GM19328 (cell line): ENCODE results near the gene DNAJC6.

Experiments
- ATAC-seq: cut with Tn5 transposase; IDR thresholded peaks from one replicate; pipeline ENCODE4 v1.9.1; 2021; ENCODE audit warnings: mild to moderate bottlenecking, moderate library complexity; ENCODE audit not compliant: unreplicated experiment

Gene DNAJC6

DNA sequence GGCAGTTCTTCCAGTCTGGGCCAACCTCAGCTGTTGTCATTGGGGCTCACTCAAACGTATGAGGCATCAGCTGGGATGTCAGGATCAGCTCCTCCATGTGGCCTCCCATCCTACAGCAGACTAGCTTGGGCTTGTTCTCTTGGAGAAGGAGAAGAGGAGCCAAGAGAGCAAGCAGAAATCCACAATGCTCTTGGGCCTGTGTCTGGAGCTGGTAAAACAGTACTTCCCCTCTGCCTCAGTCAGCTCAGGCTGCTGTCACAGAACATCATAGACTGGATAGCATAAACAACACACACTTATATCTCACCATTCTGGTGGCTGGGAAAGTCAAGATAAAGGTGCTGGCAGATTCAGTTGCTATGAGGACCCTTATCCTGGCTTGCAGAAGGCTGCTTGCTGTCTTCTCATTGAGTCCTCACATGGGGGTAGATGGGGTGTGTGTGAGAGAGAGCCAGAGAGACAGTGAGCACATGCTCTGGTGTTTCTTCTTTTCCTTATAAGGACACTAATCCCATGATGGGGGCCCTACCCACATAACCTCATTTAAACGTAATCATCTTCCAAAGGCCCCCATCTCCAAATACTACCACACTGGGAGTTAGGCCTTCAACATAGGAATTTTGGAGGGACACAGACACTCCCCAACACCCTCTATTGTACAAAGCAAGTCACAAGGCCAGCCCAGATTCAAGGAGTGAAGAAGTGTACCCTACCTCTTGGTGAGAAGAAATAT lies 16.3 kb upstream of the DNAJC6 start:
- no peak for ATAC-seq

DNA sequence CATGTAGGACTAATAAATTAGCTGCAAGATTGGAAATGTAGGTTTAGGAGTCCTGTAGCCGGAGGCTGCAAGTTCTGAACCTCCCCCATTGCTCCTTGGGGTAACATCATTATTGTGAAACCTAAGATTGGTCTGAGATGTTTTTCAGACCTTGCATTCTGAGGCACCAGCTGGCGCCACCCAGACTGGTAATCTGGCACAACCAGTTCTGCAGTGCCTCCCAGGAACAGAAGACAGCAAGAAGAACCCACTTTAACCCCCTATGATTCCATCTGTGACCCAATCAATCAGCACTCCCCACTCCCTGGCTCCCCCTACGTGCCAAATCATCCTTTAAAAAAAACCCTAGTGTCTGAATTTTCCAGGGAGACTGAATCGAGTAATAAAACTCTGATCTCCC lies 11.6 kb upstream of the DNAJC6 start:
- no peak for ATAC-seq

DNA sequence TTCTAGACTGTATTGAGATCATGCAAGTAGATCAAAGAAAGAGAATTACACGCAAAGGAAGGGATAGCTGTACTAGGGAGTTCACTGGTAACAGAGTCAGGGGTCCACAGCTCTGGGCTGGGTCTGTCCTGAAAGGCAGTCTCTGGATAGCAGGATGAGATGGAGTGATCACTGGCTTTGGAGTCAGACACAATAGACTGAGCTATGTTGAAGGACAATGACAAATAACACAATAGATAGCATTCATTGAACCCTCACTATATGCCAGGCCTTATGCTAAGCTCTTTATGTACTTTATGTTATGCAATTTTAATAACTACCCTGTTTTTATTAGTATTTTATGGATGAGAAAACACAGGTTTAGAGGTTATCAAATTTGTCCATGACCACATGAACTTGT lies 10.0 kb upstream of the DNAJC6 start:
- ATAC-seq: no peak

DNA sequence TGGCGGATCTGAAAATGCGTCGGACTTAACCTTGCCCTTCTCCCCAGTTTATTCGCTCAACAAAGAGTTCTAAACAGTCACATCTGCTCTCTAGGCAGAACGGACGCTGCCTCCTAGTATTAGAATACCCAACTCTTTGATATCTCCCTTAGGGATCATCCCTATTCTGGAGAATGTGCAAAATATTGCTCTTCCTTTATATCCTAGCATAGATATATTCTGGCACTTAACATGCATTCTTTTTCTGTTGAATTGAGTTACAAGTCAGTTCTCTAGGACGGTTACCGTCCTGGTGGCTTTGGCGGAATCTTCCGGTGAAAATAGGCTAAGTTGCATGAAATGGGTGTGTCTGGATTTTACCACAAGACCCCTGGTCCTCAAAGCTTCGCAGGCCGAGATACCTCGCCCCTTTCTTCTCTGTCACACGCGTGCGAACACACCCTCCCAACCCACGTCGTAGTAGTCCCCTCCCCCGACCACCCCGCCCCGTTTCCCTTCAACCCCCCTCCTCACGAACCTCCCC lies 501 bp upstream of the DNAJC6 start:
- no peak for ATAC-seq

- ATAC-seq: no peak
These were observed 790 bp downstream of the DNAJC6 start for GRCh38 chr1:65310078-65310587.

DNA sequence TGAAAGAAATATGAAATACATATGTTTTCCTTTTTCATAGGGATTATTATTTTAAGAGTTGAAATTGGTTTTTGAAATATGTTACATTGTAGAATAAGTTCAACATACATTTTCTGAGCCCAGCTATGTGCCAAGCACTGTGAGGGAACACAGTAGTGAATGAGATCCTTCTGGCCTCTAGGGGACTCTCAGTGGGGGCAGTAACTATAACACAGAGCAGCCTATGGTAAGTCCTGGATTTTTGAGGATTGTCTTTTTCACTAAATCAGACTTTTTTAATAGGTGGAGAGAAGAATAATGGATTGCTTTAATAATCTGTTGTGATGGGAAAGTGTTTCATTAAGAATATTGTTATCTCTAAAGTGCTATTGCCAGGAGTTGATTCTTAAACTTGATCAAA lies 2.4 kb downstream of the DNAJC6 start:
- ATAC-seq: no peak

- ATAC-seq: no peak
These were observed 6.9 kb downstream of the DNAJC6 start for GRCh38 chr1:65316233-65316632.

GRCh38 chr1:65317866-65318653 lies 8.7 kb downstream of the DNAJC6 start:
- ATAC-seq: no peak

DNA sequence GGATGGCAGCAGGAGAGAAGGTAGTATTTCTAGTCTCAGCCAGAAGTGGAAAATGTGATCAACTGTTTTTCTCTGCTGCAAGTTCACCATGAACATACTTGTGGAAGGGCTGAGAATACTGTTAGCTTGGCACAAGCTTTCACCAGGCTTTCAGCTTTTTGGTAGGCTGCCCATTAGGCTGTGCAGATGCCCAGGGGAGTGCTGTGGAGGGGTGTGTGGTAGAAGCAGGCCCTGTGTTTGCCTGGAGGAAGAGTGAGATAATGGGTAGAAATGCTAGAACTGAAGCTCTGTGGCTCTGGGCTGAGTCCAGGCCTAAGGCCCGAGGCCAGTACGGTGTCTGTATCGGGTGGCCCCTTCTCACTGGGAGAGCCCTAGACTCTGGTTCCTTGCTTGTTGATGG lies 9.8 kb downstream of the DNAJC6 start:
- no peak for ATAC-seq

DNA sequence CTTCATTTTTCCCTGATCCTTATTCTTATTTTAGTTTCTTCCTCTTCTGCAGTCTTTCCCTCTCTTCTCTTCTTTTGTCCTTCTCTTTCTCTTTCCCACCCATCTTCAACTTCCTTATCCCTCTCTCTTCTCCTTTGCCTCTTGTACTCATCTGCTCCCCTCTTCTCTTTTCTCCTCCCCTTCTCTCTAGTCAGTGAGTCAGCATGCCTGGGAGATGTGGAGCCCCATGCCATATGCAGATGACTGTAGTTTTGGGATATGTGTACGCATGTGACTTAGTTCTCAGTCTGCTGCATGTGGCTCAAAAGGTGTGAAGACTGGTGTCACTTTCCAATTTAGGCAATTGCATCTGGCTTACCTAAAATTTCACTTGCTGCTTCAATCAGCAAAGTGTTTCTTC lies 10.4 kb downstream of the DNAJC6 start:
- no peak for ATAC-seq

DNA sequence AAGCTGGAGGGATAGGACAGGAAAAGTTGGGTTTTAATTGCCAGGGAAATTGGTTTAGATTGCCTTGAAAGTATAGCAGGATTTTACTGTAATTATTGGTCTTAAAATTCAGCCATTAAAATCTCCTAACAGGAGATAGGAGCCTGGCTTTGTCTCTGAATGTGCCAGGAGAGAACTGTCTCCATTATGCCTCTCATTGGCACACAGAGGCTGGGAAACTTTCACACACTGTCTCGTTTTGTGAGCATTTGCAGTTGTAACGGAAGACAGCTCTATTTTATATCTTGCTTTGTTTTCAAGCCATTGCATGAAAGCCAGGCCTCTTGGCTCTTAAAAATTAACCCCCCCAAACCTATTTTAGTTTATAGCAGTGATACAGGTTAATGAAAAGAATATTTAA lies 12.5 kb downstream of the DNAJC6 start:
- no peak for ATAC-seq

DNA sequence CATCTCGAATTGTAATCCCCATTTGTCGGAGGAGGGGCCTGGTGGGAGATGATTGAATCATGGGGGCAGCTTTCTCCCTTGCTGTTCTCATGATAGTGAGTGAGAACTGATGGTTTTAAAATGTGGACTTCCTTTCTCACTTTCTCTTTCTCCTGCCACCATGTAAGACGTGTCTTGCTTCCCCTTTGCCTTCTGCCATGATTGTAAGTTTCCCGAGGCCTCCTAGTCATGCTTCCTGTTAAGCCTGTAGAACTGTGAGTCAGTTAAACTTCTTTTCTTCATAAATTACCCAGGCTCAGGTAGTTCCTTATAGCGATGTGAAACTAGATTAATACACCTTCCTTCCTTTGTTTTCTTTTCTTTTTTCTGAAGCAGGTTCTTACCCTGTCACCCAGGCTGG lies 13.9 kb downstream of the DNAJC6 start:
- ATAC-seq: no peak

DNA sequence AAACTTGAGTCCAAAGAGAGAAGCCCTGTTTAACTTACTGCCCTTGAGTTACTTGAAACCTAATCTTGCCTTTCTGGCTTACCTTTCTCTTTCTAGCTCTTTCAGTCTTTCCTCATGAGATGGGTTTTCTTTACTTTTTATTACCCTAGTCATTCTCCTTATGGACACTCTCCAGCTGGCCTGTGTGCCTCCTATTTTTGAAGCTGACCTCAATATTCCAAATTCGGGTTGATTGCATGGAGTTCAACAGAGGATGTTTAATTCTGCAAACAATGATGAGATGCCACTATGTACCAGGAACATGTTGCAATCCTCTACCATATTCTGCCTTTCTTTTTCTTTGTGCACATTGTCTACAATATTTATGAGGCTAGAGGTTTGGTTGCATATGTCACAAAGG lies 20.7 kb downstream of the DNAJC6 start:
- no peak for ATAC-seq

- no peak for ATAC-seq
These were observed 21.5 kb downstream of the DNAJC6 start for GRCh38 chr1:65330822-65331221.

DNA sequence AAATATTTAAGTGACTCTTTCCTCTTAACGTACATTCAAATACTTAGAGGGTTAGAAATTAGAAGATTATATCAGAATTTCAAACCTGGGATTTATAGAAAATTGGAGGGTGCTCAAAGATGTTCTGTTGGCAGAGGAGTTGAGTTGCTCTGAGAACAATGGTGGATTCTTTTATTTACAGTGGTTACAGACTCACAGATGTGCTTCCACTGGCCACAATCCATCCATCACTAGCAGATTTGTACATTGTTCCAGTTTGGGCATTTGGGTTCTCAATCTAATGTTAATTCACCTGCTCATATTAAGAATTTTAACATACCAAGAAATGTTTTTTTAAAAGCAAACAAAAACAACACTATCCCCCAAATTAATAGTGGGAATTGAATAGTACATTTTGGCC lies 23.5 kb downstream of the DNAJC6 start:
- no peak for ATAC-seq

DNA sequence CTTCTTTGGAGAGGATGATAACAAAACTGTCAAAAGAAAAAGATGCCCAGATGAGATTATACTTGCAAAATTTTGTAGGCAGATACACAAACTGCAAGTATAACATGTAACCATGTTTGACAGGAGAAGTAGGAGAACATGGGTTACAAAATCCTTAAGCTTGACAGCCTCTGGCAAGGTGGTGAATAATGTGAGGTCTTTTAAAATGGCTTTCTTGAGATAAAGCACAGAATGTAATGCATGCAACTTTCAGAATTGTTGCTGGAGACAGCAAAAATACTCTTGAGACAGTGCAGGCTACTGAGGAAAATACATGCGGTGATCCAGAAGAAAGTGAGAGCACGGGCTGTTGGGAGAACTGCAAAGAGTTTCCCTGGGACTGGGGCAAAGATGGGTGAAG lies 24.7 kb downstream of the DNAJC6 start:
- ATAC-seq: no peak

- no peak for ATAC-seq
These were observed 30.6 kb downstream of the DNAJC6 start for GRCh38 chr1:65339866-65340468.

GRCh38 chr1:65341381-65341780 lies 32.0 kb downstream of the DNAJC6 start:
- ATAC-seq: no peak

- ATAC-seq: no peak
These were observed 33.9 kb downstream of the DNAJC6 start for GRCh38 chr1:65343286-65343685.

DNA sequence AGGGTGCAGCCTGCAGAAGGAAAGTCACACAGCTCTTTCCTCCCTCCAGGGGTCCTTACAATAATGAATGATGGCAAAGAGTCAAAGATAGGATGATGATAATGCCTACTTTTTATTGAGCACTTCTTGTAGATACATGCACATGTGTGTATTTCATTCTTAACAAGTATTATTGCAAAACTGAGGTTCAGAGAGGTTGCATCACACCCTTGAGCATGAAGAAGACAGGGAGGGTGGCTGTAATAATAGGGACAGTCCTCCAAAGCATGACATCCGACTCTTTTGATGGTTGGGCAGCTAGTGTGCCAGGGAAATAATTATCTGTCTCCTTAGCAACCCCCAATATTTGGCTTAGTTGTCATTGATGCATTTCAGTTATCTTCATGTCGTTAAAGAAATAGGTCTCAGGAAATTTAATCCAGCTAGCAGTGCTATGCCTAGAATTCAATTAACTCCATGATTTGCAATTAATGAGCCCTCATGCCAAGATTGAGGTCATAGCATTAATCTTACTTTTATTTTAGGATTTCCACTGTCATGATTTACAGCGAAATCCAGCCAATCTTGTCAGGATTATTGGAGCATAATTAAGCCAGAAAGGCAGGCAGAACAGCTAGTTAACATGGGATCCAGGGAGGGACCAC lies 35.0 kb downstream of the DNAJC6 start:
- ATAC-seq: no peak

GRCh38 chr1:65346190-65346589 lies 36.8 kb downstream of the DNAJC6 start:
- no peak for ATAC-seq
